Bronchial epithelial cell (primary cell): ENCODE data around the gene CRADD. TPM values are rescaled to one million over a fixed set of nuclear protein-coding genes. Genes with fewer than 3 reads are reported as not detected.

Experiments used
- DNase-seq: peaks from one replicate; pipeline ENCODE4 v3.0.0-alpha.2; 2010; ENCODE audit warnings: low read depth
- FAIRE-seq: peaks from 2 replicates; lab custom pipeline; 2011; peaks lifted over from hg19 to GRCh38; lab: Jason Lieb, UNC
- H3K27me3 ChIP-seq: 2 replicates; pipeline ENCODE4 v1.5.1; 2011; ENCODE audit warnings: low read length; ENCODE audit not compliant: control insufficient read depth, insufficient read depth
- H3K36me3 ChIP-seq: 2 replicates; pipeline ENCODE4 v1.5.1; 2011; ENCODE audit warnings: low read length; ENCODE audit not compliant: control insufficient read depth, insufficient read depth
- H3K4me3 ChIP-seq: 2 replicates; pipeline ENCODE4 v1.5.1; 2011; ENCODE audit warnings: mild to moderate bottlenecking, low read depth, low read length, control low read depth
- total RNA-seq: library from RNA; depleted of rRNA; stranded (reverse); fragments of >200 nt; gene quantifications from 2 replicates; pipeline ENCODE4 v1.2.1, GENCODE V29; 2014
- TF ChIP-seq, protein P1 (sequence below): IDR thresholded peaks from 2 replicates; pipeline ENCODE4 v1.5.1; 2011; ENCODE audit warnings: mild to moderate bottlenecking, moderate library complexity, low read length, control low read depth, inconsistent platforms; ENCODE audit not compliant: insufficient read depth, severe bottlenecking

Gene CRADD
- total RNA-seq, 1 donor from 2014 or later, result 11.8 TPM

DNA sequence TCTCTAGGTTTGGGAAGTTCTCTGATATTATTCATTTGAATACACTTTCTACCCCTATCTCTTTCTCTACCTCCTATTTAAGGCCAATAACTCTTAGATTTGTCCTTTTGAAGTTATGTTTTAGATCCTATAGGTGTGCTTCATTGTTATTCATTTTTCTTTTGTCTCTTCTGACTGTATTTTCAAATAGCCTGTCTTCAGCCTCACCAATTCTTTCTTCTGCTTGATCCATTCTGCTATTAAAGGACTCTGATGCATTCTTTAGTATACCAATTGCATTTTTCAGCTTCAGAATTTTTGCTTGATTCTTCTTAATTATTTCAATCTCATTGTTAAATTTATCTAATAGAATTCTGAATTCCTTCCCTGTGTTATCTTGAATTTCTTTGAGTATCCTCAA, 199.2 kb downstream of the CRADD start:
- TF ChIP-seq, protein P1, sequence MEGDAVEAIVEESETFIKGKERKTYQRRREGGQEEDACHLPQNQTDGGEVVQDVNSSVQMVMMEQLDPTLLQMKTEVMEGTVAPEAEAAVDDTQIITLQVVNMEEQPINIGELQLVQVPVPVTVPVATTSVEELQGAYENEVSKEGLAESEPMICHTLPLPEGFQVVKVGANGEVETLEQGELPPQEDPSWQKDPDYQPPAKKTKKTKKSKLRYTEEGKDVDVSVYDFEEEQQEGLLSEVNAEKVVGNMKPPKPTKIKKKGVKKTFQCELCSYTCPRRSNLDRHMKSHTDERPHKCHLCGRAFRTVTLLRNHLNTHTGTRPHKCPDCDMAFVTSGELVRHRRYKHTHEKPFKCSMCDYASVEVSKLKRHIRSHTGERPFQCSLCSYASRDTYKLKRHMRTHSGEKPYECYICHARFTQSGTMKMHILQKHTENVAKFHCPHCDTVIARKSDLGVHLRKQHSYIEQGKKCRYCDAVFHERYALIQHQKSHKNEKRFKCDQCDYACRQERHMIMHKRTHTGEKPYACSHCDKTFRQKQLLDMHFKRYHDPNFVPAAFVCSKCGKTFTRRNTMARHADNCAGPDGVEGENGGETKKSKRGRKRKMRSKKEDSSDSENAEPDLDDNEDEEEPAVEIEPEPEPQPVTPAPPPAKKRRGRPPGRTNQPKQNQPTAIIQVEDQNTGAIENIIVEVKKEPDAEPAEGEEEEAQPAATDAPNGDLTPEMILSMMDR, result no peak
- Histone ChIP-seq H3K27me3 (no peaks in the 10 kb centered on the region), H3K4me3 (no peak overlapping the region), H3K36me3 (no peaks in the 10 kb centered on the region)
- DNase-seq, result no peak
- no peak for FAIRE-seq

DNA sequence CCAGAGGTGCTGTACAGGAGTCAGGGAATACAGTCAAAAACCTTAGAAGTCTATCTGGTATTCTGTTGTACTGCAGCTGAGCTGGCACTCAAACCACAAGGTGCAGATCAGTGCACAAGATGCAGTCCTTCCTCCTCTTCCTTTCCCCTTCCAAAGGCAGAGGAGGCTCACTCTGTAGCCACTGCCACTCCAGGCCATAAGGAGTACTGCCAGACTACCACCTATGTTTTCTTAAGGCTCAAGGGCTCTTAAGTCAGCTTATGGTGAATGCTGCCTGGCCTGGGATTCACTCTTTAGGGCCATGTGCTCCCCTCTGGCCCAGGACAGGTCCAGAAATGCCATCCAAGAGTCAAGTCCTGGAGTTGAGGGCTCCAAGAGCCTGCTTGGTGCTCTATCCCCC, 200.3 kb downstream of the CRADD start:
- H3K4me3 ChIP-seq, result no peak overlapping the region
- FAIRE-seq (no peak), DNase-seq (no peak)
- H3K27me3 ChIP-seq, result no peaks in the 10 kb centered on the region
- H3K36me3 ChIP-seq, result no peaks in the 10 kb centered on the region
- TF ChIP-seq, protein P1, result no peak

DNA sequence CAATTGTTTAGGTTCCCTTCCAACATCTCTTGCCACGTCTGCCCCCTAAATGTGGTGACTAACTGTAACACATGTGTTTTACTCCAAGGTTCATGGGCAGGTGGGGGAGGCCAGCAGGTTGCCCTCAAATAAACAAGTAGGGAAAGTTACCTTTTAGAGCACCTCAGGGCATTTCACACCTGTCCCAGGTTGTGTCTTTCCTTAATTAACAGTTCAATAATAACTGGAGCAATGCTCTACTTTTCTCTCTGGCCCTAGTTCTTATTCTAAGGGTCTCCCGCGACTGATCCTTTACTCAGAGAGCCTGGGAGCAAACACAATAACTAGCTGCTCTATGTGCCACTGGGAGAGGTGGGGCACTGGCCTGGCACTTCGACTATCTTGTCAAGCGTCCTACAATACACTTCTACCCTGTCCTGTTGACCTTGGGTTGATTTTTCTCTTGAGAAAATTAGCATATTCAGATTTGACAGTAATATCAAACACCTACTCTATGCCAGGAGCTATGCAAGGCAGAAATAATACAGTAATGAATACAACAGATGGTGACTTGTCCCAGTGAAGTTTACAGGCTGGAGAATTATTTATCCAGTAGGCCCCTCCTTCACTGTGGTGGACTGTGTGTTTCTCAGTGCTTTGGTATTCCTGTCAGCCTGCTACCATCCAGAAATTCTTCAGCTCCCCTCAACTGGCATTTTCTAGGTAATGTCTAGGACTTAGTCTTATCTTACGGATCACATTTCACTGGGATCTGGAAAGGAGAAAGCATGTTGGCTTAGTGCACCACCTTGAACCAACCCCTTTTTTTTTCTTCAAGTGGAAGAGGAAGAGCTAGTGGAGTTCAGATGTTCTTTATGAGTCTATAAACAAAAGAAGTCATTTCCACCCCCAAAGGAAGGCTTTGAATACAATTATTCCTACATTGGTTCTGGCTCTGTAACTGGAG, 202.6 kb downstream of the CRADD start:
- no peak overlapping the region for H3K4me3 ChIP-seq
- no peaks in the 10 kb centered on the region for H3K36me3 ChIP-seq
- DNase-seq (no peak), FAIRE-seq (no peak)
- no peaks in the 10 kb centered on the region for H3K27me3 ChIP-seq
- TF ChIP-seq, protein P1, result no peak

DNA sequence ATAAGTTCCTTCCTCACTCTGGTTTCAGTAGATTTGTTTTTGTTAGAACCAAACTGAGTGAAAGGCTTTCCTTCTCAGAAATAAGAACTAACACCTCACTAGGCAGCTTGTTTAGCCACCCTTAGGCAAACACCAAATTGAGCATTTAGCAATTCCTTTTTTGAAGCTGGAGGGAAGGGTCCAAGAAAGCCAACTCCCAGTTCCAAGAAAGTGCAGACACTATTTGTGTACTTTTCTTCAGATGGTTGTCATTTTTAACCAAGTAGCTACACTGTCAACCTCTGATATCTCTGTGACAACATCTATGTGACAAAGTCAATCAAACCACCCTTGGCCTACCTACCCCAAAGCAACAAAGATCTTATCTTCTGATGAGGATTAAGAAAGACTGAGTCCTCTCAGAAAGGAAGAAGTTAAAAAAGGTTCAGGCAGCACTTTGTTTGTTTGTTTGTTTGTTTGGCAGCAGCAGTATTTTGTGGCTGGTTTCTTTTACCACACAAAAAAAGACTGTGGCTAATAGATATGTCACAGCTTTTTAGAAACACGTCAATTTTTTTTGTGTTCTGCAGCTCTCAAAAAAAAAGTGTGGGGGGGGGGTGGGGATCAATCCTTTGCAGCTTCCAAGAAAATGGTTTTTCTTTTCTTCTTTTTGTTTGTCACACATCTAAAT, 203.8 kb downstream of the CRADD start:
- no peak for DNase-seq
- Histone ChIP-seq H3K4me3 (no peak overlapping the region), H3K27me3 (no peaks in the 10 kb centered on the region), H3K36me3 (no peaks in the 10 kb centered on the region)
- TF ChIP-seq, protein P1, result no peak
- FAIRE-seq, result no peak

DNA sequence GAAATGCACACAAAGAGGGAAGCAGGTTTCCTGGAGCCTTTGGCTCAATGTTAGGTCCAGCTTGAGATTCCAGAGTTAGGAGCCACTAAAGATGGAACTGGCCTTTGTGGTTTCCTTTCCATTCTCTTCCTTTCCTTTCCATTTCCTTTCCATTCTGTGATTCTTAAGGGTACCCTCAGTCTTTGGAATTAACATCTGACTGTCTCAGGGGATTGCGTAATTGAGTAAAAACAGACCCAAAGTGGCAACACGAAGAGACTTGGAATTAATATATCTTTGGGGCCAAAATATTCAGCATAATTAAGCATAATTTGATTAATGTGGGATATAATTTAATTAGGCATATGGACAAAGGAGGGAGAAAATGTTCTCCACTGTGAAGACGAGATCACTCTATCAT, 205.6 kb downstream of the CRADD start:
- no peak for FAIRE-seq
- no peak for DNase-seq
- no peaks in the 10 kb centered on the region for H3K27me3 ChIP-seq
- no peak overlapping the region for H3K4me3 ChIP-seq
- no peaks in the 10 kb centered on the region for H3K36me3 ChIP-seq
- TF ChIP-seq, protein P1, result no peak
